ENCODE data around the gene KRR1. TPM values are rescaled to one million over a fixed set of nuclear protein-coding genes. Genes with fewer than 3 reads are reported as not detected.

KRR1 gene
- total and polyA plus RNA-seq, 2 of the 13 experiments (the other 11 are each of a cell fraction or from before 2014, with no cell fraction given), result 19.3 to 103 TPM

DNA sequence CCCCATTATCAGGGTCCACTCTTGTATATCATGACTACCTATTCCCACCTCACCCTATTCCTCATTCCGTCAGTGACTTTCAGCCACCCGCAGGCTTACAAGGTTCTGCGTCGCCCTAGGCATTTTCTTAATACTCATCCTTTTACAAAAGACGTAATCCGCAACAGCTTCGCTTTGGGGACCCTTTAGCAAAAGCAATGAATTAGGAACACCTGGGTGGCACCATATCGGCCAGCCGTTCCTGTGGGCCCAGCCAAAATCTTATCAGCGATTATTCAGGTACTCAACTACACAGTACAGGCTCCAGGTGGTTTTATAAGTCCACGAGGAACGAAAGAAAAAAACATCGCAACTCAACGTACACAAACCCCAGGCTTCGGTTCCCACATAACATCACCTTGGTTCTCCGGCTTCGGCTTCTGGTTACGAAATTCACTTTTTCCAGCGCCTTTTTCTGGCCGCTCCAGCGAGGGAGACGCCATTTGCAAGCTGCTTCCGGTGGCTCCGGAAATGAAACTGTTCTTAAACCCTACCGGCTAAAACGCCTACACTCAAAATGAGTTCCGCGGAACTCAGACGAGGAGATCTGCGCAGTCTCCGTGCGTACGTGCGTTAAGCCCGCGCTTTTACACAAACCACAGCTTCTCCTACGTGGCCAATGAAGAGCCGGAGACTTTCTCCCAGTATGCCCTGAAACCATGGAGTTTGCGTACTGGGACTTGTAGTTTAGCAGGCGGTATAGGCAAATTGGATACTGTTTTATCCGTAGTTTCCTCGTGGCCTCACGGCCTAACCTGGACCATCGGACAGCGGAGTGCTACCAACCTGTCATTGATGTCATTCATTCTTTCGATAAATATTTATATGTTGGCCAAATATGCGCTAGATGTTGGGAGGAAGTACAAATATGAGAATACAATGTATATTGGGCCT, at the start of gene KRR1 (continued):
- TF ChIP-seq ZNF740 (CRISPR knock-in tag; IDR thresholded peaks at IDR 0.05) (no peak), HES4 (CRISPR knock-in tag; IDR thresholded peaks at IDR 0.05; ENCODE audit: borderline replicate concordance) (no peak), CHCHD3 (CRISPR knock-in tag; IDR thresholded peaks at IDR 0.05) (no peak), ZNF713 (CRISPR knock-in tag; IDR thresholded peaks at IDR 0.05) (no peak), ZC3H13 (CRISPR knock-in tag; IDR thresholded peaks at IDR 0.05) (peak; percentile 62; the same call in 1 of the 2 replicates), ZNF790 (CRISPR knock-in tag; IDR thresholded peaks at IDR 0.05; ENCODE audit: borderline replicate concordance) (no peak), SNAPC2 (CRISPR knock-in tag; IDR thresholded peaks at IDR 0.05) (peak; percentile 68; the same call in 1 of the 2 replicates), DMTF1 (CRISPR knock-in tag; IDR thresholded peaks at IDR 0.05) (no peak), KMT2A (CRISPR knock-in tag; IDR thresholded peaks at IDR 0.05) (peak; percentile 99), GABPA (IDR thresholded peaks at IDR 0.05; ENCODE audit: low read depth, low read length) (peak; percentile 98), GABPA (CRISPR knock-in tag; IDR thresholded peaks at IDR 0.05; ENCODE audit: low read depth) (peak; percentile 100), ZSCAN12 (CRISPR knock-in tag; IDR thresholded peaks at IDR 0.05) (peak; percentile 20; the same call in 1 of the 2 replicates), ZNF724P (CRISPR knock-in tag; IDR thresholded peaks at IDR 0.05; ENCODE audit: borderline replicate concordance) (peak; percentile 58; the same call in 1 of the 2 replicates), ZNF232 (CRISPR knock-in tag; IDR thresholded peaks at IDR 0.05; ENCODE audit: borderline replicate concordance) (peak; percentile 78; the same call in 1 of the 2 replicates), NCOA2 (CRISPR knock-in tag; IDR thresholded peaks at IDR 0.05) (peak; percentile 37; the same call in 1 of the 2 replicates), ETS1 (CRISPR knock-in tag; IDR thresholded peaks at IDR 0.05) (peak; percentile 41; the same call in 1 of the 2 replicates), EZH2 (conservative IDR thresholded peaks at IDR 0.05; ENCODE audit: low read depth, low read length) (no peak), SMAD3 (CRISPR knock-in tag; IDR thresholded peaks at IDR 0.05) (peak; percentile 95), ASH2L (IDR thresholded peaks at IDR 0.05; ENCODE audit: insufficient read length, low read depth, low read length) (peak; percentile 99), ZNF652 (CRISPR knock-in tag; IDR thresholded peaks at IDR 0.05; ENCODE audit: borderline replicate concordance, low read depth) (no peak; the same call in 1 of the 2 replicates), PBX3 (CRISPR knock-in tag; IDR thresholded peaks at IDR 0.05; ENCODE audit: borderline replicate concordance) (no peak)
- TF ChIP-seq, protein P1, sequence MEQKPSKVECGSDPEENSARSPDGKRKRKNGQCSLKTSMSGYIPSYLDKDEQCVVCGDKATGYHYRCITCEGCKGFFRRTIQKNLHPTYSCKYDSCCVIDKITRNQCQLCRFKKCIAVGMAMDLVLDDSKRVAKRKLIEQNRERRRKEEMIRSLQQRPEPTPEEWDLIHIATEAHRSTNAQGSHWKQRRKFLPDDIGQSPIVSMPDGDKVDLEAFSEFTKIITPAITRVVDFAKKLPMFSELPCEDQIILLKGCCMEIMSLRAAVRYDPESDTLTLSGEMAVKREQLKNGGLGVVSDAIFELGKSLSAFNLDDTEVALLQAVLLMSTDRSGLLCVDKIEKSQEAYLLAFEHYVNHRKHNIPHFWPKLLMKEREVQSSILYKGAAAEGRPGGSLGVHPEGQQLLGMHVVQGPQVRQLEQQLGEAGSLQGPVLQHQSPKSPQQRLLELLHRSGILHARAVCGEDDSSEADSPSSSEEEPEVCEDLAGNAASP (CRISPR knock-in tag; IDR thresholded peaks at IDR 0.05; ENCODE audit: borderline replicate concordance), result peak; percentile 79
